Calu3 (cell line): ENCODE data around the gene NOS1. TPM values are rescaled to one million over a fixed set of nuclear protein-coding genes. Genes with fewer than 3 reads are reported as not detected.

Experiments
- BruUV-seq: library from RNA; stranded (reverse); fragments of 400-500 nt; replicated peaks from 2 replicates; lab custom pipeline; 2021; lab: Mats Ljungman, UMichigan
- CTCF ChIA-PET: fragments of 300-600 bp; sonication (Branson Sonifier 250); formaldehyde crosslinking; loops from one replicate; lab custom pipeline; 2022; ENCODE audit warnings: antibody characterized with exemption; lab: Charles Lee
- DNase-seq: peaks from one replicate; pipeline ENCODE4 v3.0.0; 2022
- H3K27ac Mint-ChIP-seq: one replicate; pipeline ENCODE4 v1.8.0; 2022; ENCODE audit warnings: mixed read lengths; ENCODE audit not compliant: unreplicated experiment
- H3K27me3 Mint-ChIP-seq: one replicate; pipeline ENCODE4 v1.8.0; 2022; ENCODE audit warnings: mixed read lengths; ENCODE audit not compliant: unreplicated experiment
- H3K36me3 Mint-ChIP-seq: one replicate; pipeline ENCODE4 v1.8.0; 2022; ENCODE audit warnings: mild to moderate bottlenecking, moderate library complexity, mixed read lengths; ENCODE audit not compliant: insufficient read depth, unreplicated experiment
- H3K4me1 Mint-ChIP-seq: one replicate; pipeline ENCODE4 v1.8.0; 2022; ENCODE audit warnings: mild to moderate bottlenecking, low read depth, mixed read lengths; ENCODE audit not compliant: unreplicated experiment
- H3K4me3 Mint-ChIP-seq: one replicate; pipeline ENCODE4 v1.8.0; 2022; ENCODE audit warnings: mild to moderate bottlenecking, low read depth, moderate library complexity, mixed read lengths; ENCODE audit not compliant: unreplicated experiment
- H3K9me3 Mint-ChIP-seq: one replicate; pipeline ENCODE4 v1.8.0; 2022; ENCODE audit warnings: low read depth, mixed read lengths; ENCODE audit not compliant: unreplicated experiment
- CTCF ChIP-seq: fragments of 200-600 bp; IDR thresholded peaks from one replicate; pipeline ENCODE4 v1.8.0; 2022; ENCODE audit warnings: antibody characterized with exemption; ENCODE audit not compliant: unreplicated experiment
- intact Hi-C: fragments of 100-400 bp; cut with micrococcal nuclease; formaldehyde crosslinking; loops from one replicate; pipeline ENCODE4 v1.10.0; 2022; ENCODE audit not compliant: unreplicated experiment
- total RNA-seq: library from RNA; stranded (reverse); gene quantifications from 2 replicates; pipeline ENCODE4 v1.2.3, GENCODE V29; 2022

Gene NOS1
- total RNA-seq, 1 experiment from 2014 or later = not detected

GRCh38 chr12:117344716-117345115 lies 16.7 kb downstream of the NOS1 start:
- intact Hi-C loops = no loop called here
- H3K9me3 Mint-ChIP-seq = no peaks in the 10 kb centered on the region
- H3K36me3 Mint-ChIP-seq = no peaks in the 10 kb centered on the region
- TF ChIP-seq CTCF = no peak
- no peak overlapping the region for H3K4me3 Mint-ChIP-seq
- BruUV-seq = no TSS peak
- peaks cover 44% of the 10 kb centered on the region for H3K27me3 Mint-ChIP-seq
- CTCF ChIA-PET = interaction anchor here (0.7 to 0.9 kb wide), 2 partner anchors 9 to 20 kb away, joined by 3 to 10 read pairs; no protein-coding TSS in a partner anchor
- no peak overlapping the region for H3K27ac Mint-ChIP-seq
- no peak for DNase-seq
- peaks cover 14% of the 10 kb centered on the region for H3K4me1 Mint-ChIP-seq

- intact Hi-C loops = no loop called here
- Mint-ChIP-seq H3K36me3 (no peaks in the 10 kb centered on the region), H3K27me3 (peaks cover 53% of the 10 kb centered on the region), H3K27ac (no peak overlapping the region), H3K9me3 (no peaks in the 10 kb centered on the region), H3K4me3 (no peak overlapping the region), H3K4me1 (peaks cover 14% of the 10 kb centered on the region)
- BruUV-seq = no TSS peak
- CTCF ChIA-PET = no interaction called here
- TF ChIP-seq CTCF = no peak
- DNase-seq = no peak
Observed at GRCh38 chr12:117343849-117344248, 17.6 kb downstream of the NOS1 start.

GRCh38 chr12:117343296-117343695 lies 18.1 kb downstream of the NOS1 start:
- H3K27ac Mint-ChIP-seq = no peak overlapping the region
- DNase-seq = no peak
- H3K36me3 Mint-ChIP-seq = no peaks in the 10 kb centered on the region
- H3K4me1 Mint-ChIP-seq = peaks cover 14% of the 10 kb centered on the region
- no peak for TF ChIP-seq CTCF
- intact Hi-C loops = no loop called here
- no peaks in the 10 kb centered on the region for H3K9me3 Mint-ChIP-seq
- H3K4me3 Mint-ChIP-seq = no peak overlapping the region
- no TSS peak for BruUV-seq
- peaks cover 54% of the 10 kb centered on the region for H3K27me3 Mint-ChIP-seq
- CTCF ChIA-PET = interaction anchor here (0.7 to 0.8 kb wide), 2 partner anchors 9 to 272 kb away, joined by 3 read pairs; no protein-coding TSS in a partner anchor

GRCh38 chr12:117342682-117343081 lies 18.7 kb downstream of the NOS1 start:
- DNase-seq = no peak
- intact Hi-C loops = no loop called here
- no peak for TF ChIP-seq CTCF
- H3K27ac Mint-ChIP-seq = no peak overlapping the region
- H3K4me1 Mint-ChIP-seq = peaks cover 14% of the 10 kb centered on the region
- H3K27me3 Mint-ChIP-seq = peaks cover 49% of the 10 kb centered on the region
- CTCF ChIA-PET = interaction anchor here (0.8 kb wide), 1 partner anchor 9 kb away, joined by 3 read pairs; no protein-coding TSS in a partner anchor
- no peak overlapping the region for H3K4me3 Mint-ChIP-seq
- no TSS peak for BruUV-seq
- no peaks in the 10 kb centered on the region for H3K9me3 Mint-ChIP-seq
- no peaks in the 10 kb centered on the region for H3K36me3 Mint-ChIP-seq
